ENCODE data around the gene CITED4. TPM values are rescaled to one million over a fixed set of nuclear protein-coding genes. Genes with fewer than 3 reads are reported as not detected.

CITED4 gene
- total RNA-seq, 3 donors from 2014 or later = 12.2 to 136 (median 26.9) TPM

DNA sequence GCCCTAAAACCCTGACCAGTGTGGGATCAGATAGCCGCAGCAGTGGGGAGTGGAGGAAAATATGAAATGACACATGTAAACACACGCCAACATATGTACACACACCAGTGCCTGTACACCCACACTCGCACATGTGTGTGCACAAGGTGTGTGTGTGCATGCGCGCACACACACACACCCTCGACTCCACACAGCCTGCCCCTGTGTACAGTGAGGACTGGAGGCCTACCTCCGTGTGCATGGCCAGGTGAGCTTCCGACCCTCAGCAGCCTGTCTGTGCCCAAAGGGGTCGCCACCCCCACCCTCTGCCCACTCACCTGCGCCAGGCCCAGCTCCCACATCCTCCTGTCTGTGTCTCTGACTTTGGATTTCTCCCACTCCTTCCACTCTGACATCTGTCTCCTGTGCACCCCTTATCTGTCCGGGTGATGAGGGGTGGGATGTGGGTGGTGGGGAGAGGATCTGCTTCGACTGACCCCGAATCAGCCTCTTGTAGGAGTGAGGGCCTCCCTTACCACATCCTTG lies 31.7 kb downstream of the CITED4 start:
- intact Hi-C loops (cut with DNase I; ENCODE audit: low total_unique reads) = no loop called here
- H3K4me1 ChIP-seq = no peaks in the 10 kb centered on the region
- H3K9me3 ChIP-seq = no peaks in the 10 kb centered on the region
- TF ChIP-seq, protein P1, sequence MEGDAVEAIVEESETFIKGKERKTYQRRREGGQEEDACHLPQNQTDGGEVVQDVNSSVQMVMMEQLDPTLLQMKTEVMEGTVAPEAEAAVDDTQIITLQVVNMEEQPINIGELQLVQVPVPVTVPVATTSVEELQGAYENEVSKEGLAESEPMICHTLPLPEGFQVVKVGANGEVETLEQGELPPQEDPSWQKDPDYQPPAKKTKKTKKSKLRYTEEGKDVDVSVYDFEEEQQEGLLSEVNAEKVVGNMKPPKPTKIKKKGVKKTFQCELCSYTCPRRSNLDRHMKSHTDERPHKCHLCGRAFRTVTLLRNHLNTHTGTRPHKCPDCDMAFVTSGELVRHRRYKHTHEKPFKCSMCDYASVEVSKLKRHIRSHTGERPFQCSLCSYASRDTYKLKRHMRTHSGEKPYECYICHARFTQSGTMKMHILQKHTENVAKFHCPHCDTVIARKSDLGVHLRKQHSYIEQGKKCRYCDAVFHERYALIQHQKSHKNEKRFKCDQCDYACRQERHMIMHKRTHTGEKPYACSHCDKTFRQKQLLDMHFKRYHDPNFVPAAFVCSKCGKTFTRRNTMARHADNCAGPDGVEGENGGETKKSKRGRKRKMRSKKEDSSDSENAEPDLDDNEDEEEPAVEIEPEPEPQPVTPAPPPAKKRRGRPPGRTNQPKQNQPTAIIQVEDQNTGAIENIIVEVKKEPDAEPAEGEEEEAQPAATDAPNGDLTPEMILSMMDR (IDR thresholded peaks at IDR 0.05) = no peak
- TF ChIP-seq POLR2AphosphoS5 (IDR thresholded peaks at IDR 0.05) = no peak
- TF ChIP-seq POLR2A (IDR thresholded peaks at IDR 0.05) = no peak
- no peak overlapping the region for H3K27ac ChIP-seq
- no peaks in the 10 kb centered on the region for H3K27me3 ChIP-seq
- H3K4me3 ChIP-seq = no peak overlapping the region
- DNase-seq (ENCODE audit: low spot score in 2 of 2) = no peak
- H3K36me3 ChIP-seq = no peaks in the 10 kb centered on the region

- TF ChIP-seq, protein P1 (IDR thresholded peaks at IDR 0.05) = no peak
- TF ChIP-seq POLR2A (IDR thresholded peaks at IDR 0.05) (no peak), POLR2AphosphoS5 (IDR thresholded peaks at IDR 0.05) (no peak)
- intact Hi-C loops (cut with DNase I; ENCODE audit: low total_unique reads) = no loop called here
- Histone ChIP-seq H3K4me3 (no peak overlapping the region), H3K36me3 (no peaks in the 10 kb centered on the region), H3K27me3 (no peaks in the 10 kb centered on the region), H3K27ac (no peak overlapping the region), H3K9me3 (no peaks in the 10 kb centered on the region), H3K4me1 (no peaks in the 10 kb centered on the region)
- no peak for DNase-seq (ENCODE audit: low spot score in 2 of 2)
Observed at GRCh38 chr1:40829631-40830245, 32.4 kb downstream of the CITED4 start.

DNA sequence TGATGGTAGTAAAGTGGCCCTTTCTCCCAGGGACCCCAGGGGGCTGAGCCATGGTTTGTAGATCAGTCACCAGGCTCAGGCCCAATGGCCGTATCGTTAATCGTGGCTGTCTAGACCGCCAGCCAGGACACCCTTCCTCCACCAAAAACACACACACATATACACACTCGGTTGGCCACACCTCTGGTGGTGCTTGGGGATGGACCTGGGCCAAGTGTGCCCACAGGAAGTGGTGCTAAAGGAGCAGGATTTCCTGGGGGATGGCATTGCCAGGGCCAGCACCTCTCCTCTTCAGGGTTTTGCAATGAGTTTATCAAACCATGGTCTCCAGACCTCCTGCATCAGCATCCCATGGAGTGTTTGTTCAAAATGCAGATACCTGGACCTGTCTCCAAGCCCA lies 36.2 kb downstream of the CITED4 start:
- H3K36me3 ChIP-seq = no peaks in the 10 kb centered on the region
- intact Hi-C loops (cut with DNase I; ENCODE audit: low total_unique reads) = no loop called here
- DNase-seq (ENCODE audit: low spot score in 2 of 2) = no peak
- no peaks in the 10 kb centered on the region for H3K9me3 ChIP-seq
- no peak overlapping the region for H3K4me3 ChIP-seq
- H3K4me1 ChIP-seq = no peaks in the 10 kb centered on the region
- peak overlapping the region; percentile 14 to 61 for H3K27ac ChIP-seq
- TF ChIP-seq POLR2AphosphoS5 (IDR thresholded peaks at IDR 0.05) = no peak
- no peaks in the 10 kb centered on the region for H3K27me3 ChIP-seq

- intact Hi-C loops (cut with DNase I; ENCODE audit: low total_unique reads) = no loop called here
- H3K4me3 ChIP-seq = no peak overlapping the region
Observed at GRCh38 chr1:40825435-40825788, 36.8 kb downstream of the CITED4 start.

GRCh38 chr1:40824591-40825434 lies 37.4 kb downstream of the CITED4 start:
- H3K4me3 ChIP-seq = no peak overlapping the region
- H3K9me3 ChIP-seq = no peaks in the 10 kb centered on the region
- H3K4me1 ChIP-seq = no peaks in the 10 kb centered on the region
- no peaks in the 10 kb centered on the region for H3K27me3 ChIP-seq
- intact Hi-C loops (cut with DNase I; ENCODE audit: low total_unique reads) = no loop called here
- peak overlapping the region in 1 of 2 donors; percentile 61 for H3K27ac ChIP-seq
- TF ChIP-seq POLR2AphosphoS5 (IDR thresholded peaks at IDR 0.05) (no peak), POLR2A (IDR thresholded peaks at IDR 0.05) (no peak)
- TF ChIP-seq, protein P1 (IDR thresholded peaks at IDR 0.05) = no peak
- no peaks in the 10 kb centered on the region for H3K36me3 ChIP-seq
- DNase-seq (ENCODE audit: low spot score in 2 of 2) = no peak

More at GRCh38 chr1:40825435-40825788, 36.8 kb downstream of the CITED4 start:
- Histone ChIP-seq H3K36me3 (no peaks in the 10 kb centered on the region), H3K27ac (peak overlapping the region; percentile 14 to 61), H3K4me1 (no peaks in the 10 kb centered on the region), H3K9me3 (no peaks in the 10 kb centered on the region), H3K27me3 (no peaks in the 10 kb centered on the region)
- DNase-seq (ENCODE audit: low spot score in 2 of 2) = no peak
- TF ChIP-seq POLR2AphosphoS5 (IDR thresholded peaks at IDR 0.05) = no peak
- TF ChIP-seq, protein P1 (IDR thresholded peaks at IDR 0.05) = no peak

Measured in breast epithelium (tissue), 4 donors.